GM12891 (cell line): ENCODE measurements around the gene RNU6-1.

ENCODE experiments used
- DNase-seq: peaks from one replicate; pipeline ENCODE4 v3.0.0; 2011; ENCODE audit warnings: low spot score; ENCODE audit not compliant: insufficient read length
- FAIRE-seq: peaks from 2 replicates; lab custom pipeline; 2011; peaks lifted over from hg19 to GRCh38; lab: Jason Lieb, UNC
- PAX5 ChIP-seq: IDR thresholded peaks from 2 replicates; pipeline ENCODE4 v1.6.1; 2011; ENCODE audit warnings: low read length, moderate library complexity, mild to moderate bottlenecking; ENCODE audit not compliant: insufficient read depth, severe bottlenecking
- POLR2A ChIP-seq: IDR thresholded peaks from 2 replicates; pipeline ENCODE4 v1.6.1; 2011; ENCODE audit warnings: low read depth, low read length, control low read depth
- POLR2AphosphoS5 ChIP-seq: IDR thresholded peaks from 2 replicates; pipeline ENCODE4 v1.6.1; 2011; ENCODE audit warnings: low read depth, low read length, control low read depth
- POU2F2 ChIP-seq: IDR thresholded peaks from 2 replicates; pipeline ENCODE4 v1.6.1; 2011; ENCODE audit warnings: low read depth, mild to moderate bottlenecking, control low read depth, low read length, moderate library complexity
- SPI1 ChIP-seq: IDR thresholded peaks from 2 replicates; pipeline ENCODE4 v1.6.1; 2011; ENCODE audit warnings: low read depth, low read length, control low read depth
- TAF1 ChIP-seq: IDR thresholded peaks from 2 replicates; pipeline ENCODE4 v1.6.1; 2011; ENCODE audit warnings: low read depth, low read length, control low read depth

The RNU6-1 gene

GRCh38 chr15:67859331-67859946, 19.6 kb upstream of the RNU6-1 start:
- TF ChIP-seq POLR2AphosphoS5 (no peak), POLR2A (no peak), PAX5 (no peak), TAF1 (no peak), POU2F2 (no peak), SPI1 (no peak)
- no peak for DNase-seq
- no peak for FAIRE-seq

GRCh38 chr15:67857220-67857619, 17.4 kb upstream of the RNU6-1 start:
- DNase-seq, result no peak
- no peak for TF ChIP-seq POLR2AphosphoS5
- TF ChIP-seq SPI1, result no peak
- TF ChIP-seq POU2F2, result no peak
- no peak for TF ChIP-seq POLR2A
- TF ChIP-seq PAX5, result no peak
- no peak for TF ChIP-seq TAF1
- FAIRE-seq, result no peak

GRCh38 chr15:67855842-67856241, 16.0 kb upstream of the RNU6-1 start:
- no peak for TF ChIP-seq POLR2A
- no peak for TF ChIP-seq SPI1
- no peak for TF ChIP-seq TAF1
- no peak for TF ChIP-seq PAX5
- no peak for TF ChIP-seq POLR2AphosphoS5
- no peak for TF ChIP-seq POU2F2
- DNase-seq (no peak), FAIRE-seq (peak; percentile 23)

- no peak for FAIRE-seq
- TF ChIP-seq TAF1 (no peak), SPI1 (no peak), POLR2A (no peak), POLR2AphosphoS5 (no peak), PAX5 (no peak), POU2F2 (no peak)
- DNase-seq, result no peak
Observed at GRCh38 chr15:67854358-67854757, 14.5 kb upstream of the RNU6-1 start.

- FAIRE-seq (peak; percentile 78), DNase-seq (no peak)
- TF ChIP-seq POU2F2, result peak; percentile 19; the same call in 1 of the 2 replicates
- TF ChIP-seq POLR2A, result no peak
Observed at GRCh38 chr15:67853454-67853853, 13.6 kb upstream of the RNU6-1 start.

GRCh38 chr15:67852418-67852817, 12.6 kb upstream of the RNU6-1 start:
- DNase-seq, result no peak
- no peak for TF ChIP-seq PAX5
- TF ChIP-seq POU2F2, result no peak
- no peak for TF ChIP-seq POLR2AphosphoS5
- no peak for TF ChIP-seq POLR2A
- no peak for TF ChIP-seq TAF1
- no peak for TF ChIP-seq SPI1
- FAIRE-seq, result no peak

GRCh38 chr15:67850994-67851571, 11.2 kb upstream of the RNU6-1 start:
- DNase-seq (no peak), FAIRE-seq (peak; percentile 66)
- TF ChIP-seq SPI1 (peak; percentile 81), PAX5 (no peak)

GRCh38 chr15:67850336-67850735, 10.5 kb upstream of the RNU6-1 start:
- no peak for DNase-seq
- TF ChIP-seq PAX5 (no peak), SPI1 (no peak)
- FAIRE-seq, result no peak

GRCh38 chr15:67849538-67849937, 9.7 kb upstream of the RNU6-1 start:
- FAIRE-seq, result no peak
- TF ChIP-seq TAF1, result no peak
- TF ChIP-seq POU2F2, result no peak
- no peak for TF ChIP-seq POLR2A
- TF ChIP-seq POLR2AphosphoS5, result no peak
- no peak for TF ChIP-seq PAX5
- TF ChIP-seq SPI1, result no peak

GRCh38 chr15:67845974-67846373, 6.1 kb upstream of the RNU6-1 start:
- no peak for FAIRE-seq
- no peak for TF ChIP-seq POU2F2
- no peak for TF ChIP-seq POLR2AphosphoS5
- no peak for TF ChIP-seq TAF1
- no peak for TF ChIP-seq POLR2A
- TF ChIP-seq PAX5, result no peak
- no peak for TF ChIP-seq SPI1
- no peak for DNase-seq

More at GRCh38 chr15:67849538-67849937, 9.7 kb upstream of the RNU6-1 start:
- no peak for DNase-seq
